ENCODE data around the gene ACVR1C.

ACVR1C gene

DNA sequence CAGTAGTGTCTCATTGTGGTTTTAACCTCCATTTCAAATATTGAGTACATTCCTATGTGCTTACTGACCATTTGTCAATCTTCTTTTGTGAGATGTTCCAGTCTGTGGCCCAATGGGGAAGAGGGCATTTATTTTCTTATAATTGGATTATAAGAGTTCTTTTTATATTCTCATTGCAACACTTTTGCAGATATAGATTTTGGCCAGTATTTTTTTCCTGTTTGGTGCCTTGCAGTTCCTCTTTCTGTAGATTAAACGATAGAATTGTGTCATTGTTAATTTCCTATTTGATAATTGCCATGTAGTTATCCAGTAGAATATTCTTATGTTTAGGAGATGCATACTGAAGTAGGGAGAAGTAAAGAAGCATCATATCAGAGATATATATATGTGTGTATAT lies 128.3 kb downstream of the ACVR1C start:
- Histone ChIP-seq H3K79me2 (ENCODE audit: control insufficient read depth, low read length) (no peaks in the 10 kb centered on the region), H3K27ac (ENCODE audit: low read depth, low read length) (no peak overlapping the region), H3K4me2 (ENCODE audit: low read length) (peak overlapping the region; percentile 17; the same call in 1 of the 2 replicates), H3K4me3 (ENCODE audit: low read length) (no peak overlapping the region), H3K36me3 (ENCODE audit: control insufficient read depth, low read length) (no peaks in the 10 kb centered on the region), H4K20me1 (ENCODE audit: control insufficient read depth, insufficient read depth, low read depth, low read length) (no peaks in the 10 kb centered on the region), H3K27me3 (ENCODE audit: control insufficient read depth, low read length) (no peaks in the 10 kb centered on the region), H3K4me1 (ENCODE audit: control insufficient read depth, low read length) (peaks cover 24% of the 10 kb centered on the region), H3F3A (ENCODE audit: control insufficient read depth, insufficient read depth) (0 out of 2 replicates have a peak, but pooled peaks cover 3% of the 10 kb centered on the region), H3K9me2 (replicated peaks; ENCODE audit: control insufficient read depth, low read length) (no peaks in the 10 kb centered on the region), H3K9me3 (ENCODE audit: control insufficient read depth, insufficient read depth, low read length) (no peaks in the 10 kb centered on the region)
- TF ChIP-seq EZH2phosphoT487 (IDR thresholded peaks at IDR 0.05; ENCODE audit: borderline replicate concordance, low read length) (no peak), CTCF (IDR thresholded peaks at IDR 0.05; ENCODE audit: low read depth, low read length, poor library complexity, severe bottlenecking) (no peak)

GRCh38 chr2:157498483-157498882 lies 130.2 kb downstream of the ACVR1C start:
- Histone ChIP-seq H3K79me2 (ENCODE audit: control insufficient read depth, low read length) (no peaks in the 10 kb centered on the region), H3K4me3 (ENCODE audit: low read length) (no peak overlapping the region), H3F3A (ENCODE audit: control insufficient read depth, insufficient read depth) (0 out of 2 replicates have a peak, but pooled peaks cover 3% of the 10 kb centered on the region), H3K36me3 (ENCODE audit: control insufficient read depth, low read length) (no peaks in the 10 kb centered on the region), H3K4me2 (ENCODE audit: low read length) (no peak overlapping the region), H3K9me3 (ENCODE audit: control insufficient read depth, insufficient read depth, low read length) (no peaks in the 10 kb centered on the region), H3K9me2 (replicated peaks; ENCODE audit: control insufficient read depth, low read length) (no peaks in the 10 kb centered on the region), H4K20me1 (ENCODE audit: control insufficient read depth, insufficient read depth, low read depth, low read length) (no peaks in the 10 kb centered on the region), H3K4me1 (ENCODE audit: control insufficient read depth, low read length) (peaks cover 24% of the 10 kb centered on the region), H3K27me3 (ENCODE audit: control insufficient read depth, low read length) (no peaks in the 10 kb centered on the region), H3K27ac (ENCODE audit: low read depth, low read length) (no peak overlapping the region)
- TF ChIP-seq EZH2phosphoT487 (IDR thresholded peaks at IDR 0.05; ENCODE audit: borderline replicate concordance, low read length): no peak
- TF ChIP-seq CTCF (IDR thresholded peaks at IDR 0.05; ENCODE audit: low read depth, low read length, poor library complexity, severe bottlenecking): no peak

DNA sequence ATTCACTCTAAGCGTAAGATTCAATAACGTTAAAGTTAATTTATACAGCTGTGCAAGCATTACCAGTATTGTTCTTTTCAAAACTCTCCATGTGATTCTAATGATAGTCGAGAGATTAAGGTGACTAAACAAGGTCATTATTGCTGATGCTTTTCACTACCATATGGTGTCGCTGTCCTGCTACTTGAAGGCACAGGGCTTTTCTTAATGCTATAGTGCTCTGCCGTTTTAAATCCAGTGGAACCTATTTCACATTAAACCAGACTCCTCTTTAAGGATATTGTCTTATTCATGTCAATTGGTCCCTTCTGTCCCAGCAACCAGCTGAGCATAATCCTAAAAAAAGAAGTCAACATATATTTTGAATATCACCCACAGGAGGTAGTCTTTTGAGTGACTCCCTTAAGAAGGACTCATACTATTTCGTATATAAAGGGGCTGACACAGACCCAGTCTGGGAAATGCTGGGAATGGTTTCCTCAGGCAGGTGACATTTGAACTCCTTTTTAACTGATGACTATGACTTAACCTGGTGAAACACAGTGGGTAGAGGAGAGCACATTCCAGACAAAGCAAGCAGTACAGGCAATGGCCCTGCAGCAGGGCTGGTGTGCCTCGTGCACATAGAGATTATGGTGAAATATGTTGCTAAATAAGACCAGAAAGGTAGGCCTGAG lies 130.9 kb downstream of the ACVR1C start:
- Histone ChIP-seq H4K20me1 (ENCODE audit: control insufficient read depth, insufficient read depth, low read depth, low read length) (no peaks in the 10 kb centered on the region), H3K27ac (ENCODE audit: low read depth, low read length) (no peak overlapping the region), H3F3A (ENCODE audit: control insufficient read depth, insufficient read depth) (0 out of 2 replicates have a peak, but pooled peaks cover 3% of the 10 kb centered on the region), H3K9me3 (ENCODE audit: control insufficient read depth, insufficient read depth, low read length) (no peaks in the 10 kb centered on the region), H3K4me1 (ENCODE audit: control insufficient read depth, low read length) (peaks cover 24% of the 10 kb centered on the region), H3K4me3 (ENCODE audit: low read length) (no peak overlapping the region), H3K27me3 (ENCODE audit: control insufficient read depth, low read length) (no peaks in the 10 kb centered on the region), H3K79me2 (ENCODE audit: control insufficient read depth, low read length) (no peaks in the 10 kb centered on the region), H3K4me2 (ENCODE audit: low read length) (no peak overlapping the region), H3K9me2 (replicated peaks; ENCODE audit: control insufficient read depth, low read length) (no peaks in the 10 kb centered on the region), H3K36me3 (ENCODE audit: control insufficient read depth, low read length) (no peaks in the 10 kb centered on the region)
- TF ChIP-seq EZH2phosphoT487 (IDR thresholded peaks at IDR 0.05; ENCODE audit: borderline replicate concordance, low read length): no peak
- TF ChIP-seq CTCF (IDR thresholded peaks at IDR 0.05; ENCODE audit: low read depth, low read length, poor library complexity, severe bottlenecking): peak; percentile 87

All from DOHH2 (cell line).